ENCODE results near the gene FAM222A. TPM values are rescaled to one million over a fixed set of nuclear protein-coding genes. Genes with fewer than 3 reads are reported as not detected.

FAM222A gene
- polyA plus RNA-seq, 1 donor from 2014 or later = 8.5 TPM

- TF ChIP-seq TAF1 (IDR thresholded peaks at IDR 0.05; ENCODE audit: low read depth) (no peak), POLR2AphosphoS5 (IDR thresholded peaks at IDR 0.05) (no peak), SMC3 (conservative IDR thresholded peaks at IDR 0.05; ENCODE audit: poor library complexity) (no peak), MXI1 (conservative IDR thresholded peaks at IDR 0.05; ENCODE audit: poor library complexity, severe bottlenecking) (no peak), EP300 (conservative IDR thresholded peaks at IDR 0.05; ENCODE audit: poor library complexity, severe bottlenecking) (no peak), EZH2 (IDR thresholded peaks at IDR 0.05; ENCODE audit: borderline replicate concordance, insufficient read depth, low read length, poor library complexity, severe bottlenecking) (no peak), RAD21 (conservative IDR thresholded peaks at IDR 0.05) (no peak)
- TF ChIP-seq, protein P1, sequence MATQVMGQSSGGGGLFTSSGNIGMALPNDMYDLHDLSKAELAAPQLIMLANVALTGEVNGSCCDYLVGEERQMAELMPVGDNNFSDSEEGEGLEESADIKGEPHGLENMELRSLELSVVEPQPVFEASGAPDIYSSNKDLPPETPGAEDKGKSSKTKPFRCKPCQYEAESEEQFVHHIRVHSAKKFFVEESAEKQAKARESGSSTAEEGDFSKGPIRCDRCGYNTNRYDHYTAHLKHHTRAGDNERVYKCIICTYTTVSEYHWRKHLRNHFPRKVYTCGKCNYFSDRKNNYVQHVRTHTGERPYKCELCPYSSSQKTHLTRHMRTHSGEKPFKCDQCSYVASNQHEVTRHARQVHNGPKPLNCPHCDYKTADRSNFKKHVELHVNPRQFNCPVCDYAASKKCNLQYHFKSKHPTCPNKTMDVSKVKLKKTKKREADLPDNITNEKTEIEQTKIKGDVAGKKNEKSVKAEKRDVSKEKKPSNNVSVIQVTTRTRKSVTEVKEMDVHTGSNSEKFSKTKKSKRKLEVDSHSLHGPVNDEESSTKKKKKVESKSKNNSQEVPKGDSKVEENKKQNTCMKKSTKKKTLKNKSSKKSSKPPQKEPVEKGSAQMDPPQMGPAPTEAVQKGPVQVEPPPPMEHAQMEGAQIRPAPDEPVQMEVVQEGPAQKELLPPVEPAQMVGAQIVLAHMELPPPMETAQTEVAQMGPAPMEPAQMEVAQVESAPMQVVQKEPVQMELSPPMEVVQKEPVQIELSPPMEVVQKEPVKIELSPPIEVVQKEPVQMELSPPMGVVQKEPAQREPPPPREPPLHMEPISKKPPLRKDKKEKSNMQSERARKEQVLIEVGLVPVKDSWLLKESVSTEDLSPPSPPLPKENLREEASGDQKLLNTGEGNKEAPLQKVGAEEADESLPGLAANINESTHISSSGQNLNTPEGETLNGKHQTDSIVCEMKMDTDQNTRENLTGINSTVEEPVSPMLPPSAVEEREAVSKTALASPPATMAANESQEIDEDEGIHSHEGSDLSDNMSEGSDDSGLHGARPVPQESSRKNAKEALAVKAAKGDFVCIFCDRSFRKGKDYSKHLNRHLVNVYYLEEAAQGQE (IDR thresholded peaks at IDR 0.05; ENCODE audit: borderline replicate concordance) = no peak
- TF ChIP-seq, protein P2, sequence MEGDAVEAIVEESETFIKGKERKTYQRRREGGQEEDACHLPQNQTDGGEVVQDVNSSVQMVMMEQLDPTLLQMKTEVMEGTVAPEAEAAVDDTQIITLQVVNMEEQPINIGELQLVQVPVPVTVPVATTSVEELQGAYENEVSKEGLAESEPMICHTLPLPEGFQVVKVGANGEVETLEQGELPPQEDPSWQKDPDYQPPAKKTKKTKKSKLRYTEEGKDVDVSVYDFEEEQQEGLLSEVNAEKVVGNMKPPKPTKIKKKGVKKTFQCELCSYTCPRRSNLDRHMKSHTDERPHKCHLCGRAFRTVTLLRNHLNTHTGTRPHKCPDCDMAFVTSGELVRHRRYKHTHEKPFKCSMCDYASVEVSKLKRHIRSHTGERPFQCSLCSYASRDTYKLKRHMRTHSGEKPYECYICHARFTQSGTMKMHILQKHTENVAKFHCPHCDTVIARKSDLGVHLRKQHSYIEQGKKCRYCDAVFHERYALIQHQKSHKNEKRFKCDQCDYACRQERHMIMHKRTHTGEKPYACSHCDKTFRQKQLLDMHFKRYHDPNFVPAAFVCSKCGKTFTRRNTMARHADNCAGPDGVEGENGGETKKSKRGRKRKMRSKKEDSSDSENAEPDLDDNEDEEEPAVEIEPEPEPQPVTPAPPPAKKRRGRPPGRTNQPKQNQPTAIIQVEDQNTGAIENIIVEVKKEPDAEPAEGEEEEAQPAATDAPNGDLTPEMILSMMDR (IDR thresholded peaks at IDR 0.05; ENCODE audit: poor library complexity, severe bottlenecking) = no peak
- Histone ChIP-seq H3K36me3 (ENCODE audit: insufficient read depth, low read length) (no peaks in the 10 kb centered on the region), H4K20me1 (ENCODE audit: insufficient read depth) (no peaks in the 10 kb centered on the region), H3K27ac (ENCODE audit: low read length) (no peak overlapping the region), H2AFZ (ENCODE audit: low read depth, low read length) (no peak overlapping the region), H3K27me3 (ENCODE audit: insufficient read depth, low read depth, low read length) (no peaks in the 10 kb centered on the region), H3K79me2 (replicated peaks; ENCODE audit: insufficient read depth, low read length) (no peaks in the 10 kb centered on the region), H3K4me3 (ENCODE audit: low read length) (no peak overlapping the region), H3F3A (ENCODE audit: insufficient read depth, low read length, poor library complexity, severe bottlenecking) (no peaks in the 10 kb centered on the region), H3K4me2 (ENCODE audit: low read length) (no peak overlapping the region), H3K9ac (ENCODE audit: low read length) (no peak overlapping the region), H3K9me2 (ENCODE audit: insufficient read depth, low read length) (no peaks in the 10 kb centered on the region), H3K9me3 (ENCODE audit: low read length) (no peaks in the 10 kb centered on the region)
Observed at GRCh38 chr12:109705291-109705690, 8.3 kb upstream of the FAM222A start.

DNA sequence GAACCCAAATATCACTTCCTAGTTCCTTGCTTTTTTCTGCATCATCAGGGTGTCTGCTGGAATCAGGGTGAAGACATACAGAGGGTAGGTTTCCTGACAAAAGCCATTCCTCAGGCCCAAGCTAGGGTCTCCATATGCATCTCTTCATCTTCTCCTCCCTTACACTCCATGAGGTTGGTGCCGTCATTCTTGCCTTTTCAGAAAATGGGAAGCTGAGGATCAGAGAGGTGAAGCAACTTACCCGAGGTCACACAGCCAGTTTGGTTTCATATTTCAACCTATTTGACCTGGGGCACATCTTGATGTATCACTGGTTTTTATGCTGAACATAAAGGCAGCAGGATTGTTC, 7.3 kb upstream of the FAM222A start:
- no peaks in the 10 kb centered on the region for H3K79me2 ChIP-seq (replicated peaks; ENCODE audit: insufficient read depth, low read length)
- no peak overlapping the region for H3K27ac ChIP-seq (ENCODE audit: low read length)
- no peaks in the 10 kb centered on the region for H3K9me2 ChIP-seq (ENCODE audit: insufficient read depth, low read length)
- no peaks in the 10 kb centered on the region for H3K27me3 ChIP-seq (ENCODE audit: insufficient read depth, low read depth, low read length)
- TF ChIP-seq MXI1 (conservative IDR thresholded peaks at IDR 0.05; ENCODE audit: poor library complexity, severe bottlenecking) (no peak), EP300 (conservative IDR thresholded peaks at IDR 0.05; ENCODE audit: poor library complexity, severe bottlenecking) (no peak), TAF1 (IDR thresholded peaks at IDR 0.05; ENCODE audit: low read depth) (no peak), EZH2 (IDR thresholded peaks at IDR 0.05; ENCODE audit: borderline replicate concordance, insufficient read depth, low read length, poor library complexity, severe bottlenecking) (no peak), POLR2AphosphoS5 (IDR thresholded peaks at IDR 0.05) (no peak), SMC3 (conservative IDR thresholded peaks at IDR 0.05; ENCODE audit: poor library complexity) (no peak), RAD21 (conservative IDR thresholded peaks at IDR 0.05) (no peak)
- TF ChIP-seq, protein P2 (IDR thresholded peaks at IDR 0.05; ENCODE audit: poor library complexity, severe bottlenecking) = no peak
- TF ChIP-seq, protein P1 (IDR thresholded peaks at IDR 0.05; ENCODE audit: borderline replicate concordance) = no peak
- no peaks in the 10 kb centered on the region for H3K9me3 ChIP-seq (ENCODE audit: low read length)
- H4K20me1 ChIP-seq (ENCODE audit: insufficient read depth) = no peaks in the 10 kb centered on the region
- H3K4me3 ChIP-seq (ENCODE audit: low read length) = no peak overlapping the region
- H3K36me3 ChIP-seq (ENCODE audit: insufficient read depth, low read length) = no peaks in the 10 kb centered on the region
- H2AFZ ChIP-seq (ENCODE audit: low read depth, low read length) = no peak overlapping the region
- no peaks in the 10 kb centered on the region for H3F3A ChIP-seq (ENCODE audit: insufficient read depth, low read length, poor library complexity, severe bottlenecking)
- H3K9ac ChIP-seq (ENCODE audit: low read length) = no peak overlapping the region
- no peak overlapping the region for H3K4me2 ChIP-seq (ENCODE audit: low read length)

All from neural cell (in vitro differentiated cells).